H1 (cell line): ENCODE measurements around the gene KRT17. TPM values are rescaled to one million over a fixed set of nuclear protein-coding genes. Genes with fewer than 3 reads are reported as not detected.

Source experiments
- CTCF ChIA-PET: fragments of 300-600 bp; sonication (Branson Sonifier 250); formaldehyde crosslinking; loops from one replicate; lab custom pipeline; 2021; ENCODE audit not compliant: partially characterized antibody; lab: Charles Lee
- POLR2A ChIA-PET: fragments of 300-600 bp; sonication (Branson Sonifier 250); formaldehyde crosslinking; loops from one replicate; lab custom pipeline; 2021; ENCODE audit warnings: inconsistent platforms; ENCODE audit not compliant: partially characterized antibody; lab: Charles Lee
- DNase-seq, 2 experiments: peaks; one replicate each; pipeline versions ENCODE4 v3.0.0 to v3.0.0-alpha.2; 2010 to 2022; ENCODE audit warnings: low spot score in 2 of 2, low read depth in 1 of 2, mixed read lengths in 1 of 2
- FAIRE-seq: peaks from 2 replicates; lab custom pipeline; 2011; peaks lifted over from hg19 to GRCh38; lab: Jason Lieb, UNC
- H2AFZ ChIP-seq: 2 replicates; pipeline ENCODE4 v1.8.1; 2012; ENCODE audit warnings: low read length, inconsistent platforms
- H2AK5ac ChIP-seq: 2 replicates; pipeline ENCODE4 v1.6.1; 2013; ENCODE audit warnings: low read depth, low read length
- H2BK120ac ChIP-seq: replicated peaks from 2 replicates; pipeline ENCODE3; 2013; ENCODE audit warnings: low read depth, low read length, inconsistent platforms
- H2BK12ac ChIP-seq: 2 replicates; pipeline ENCODE4 v1.6.1; 2013; ENCODE audit warnings: low read depth, low read length
- H2BK15ac ChIP-seq: 2 replicates; pipeline ENCODE4 v1.6.1; 2013; ENCODE audit warnings: low read length
- H2BK20ac ChIP-seq: 2 replicates; pipeline ENCODE4 v1.6.1; 2013; ENCODE audit warnings: low read length
- H2BK5ac ChIP-seq: 2 replicates; pipeline ENCODE4 v1.6.1; 2013; ENCODE audit warnings: low read depth, low read length
- H3K14ac ChIP-seq: 2 replicates; pipeline ENCODE4 v1.6.1; 2013; ENCODE audit warnings: inconsistent platforms; ENCODE audit not compliant: insufficient read length
- H3K18ac ChIP-seq: 2 replicates; pipeline ENCODE4 v1.6.1; 2013; ENCODE audit warnings: low read length; ENCODE audit errors: extremely low read depth
- H3K23ac ChIP-seq: 2 replicates; pipeline ENCODE4 v1.6.1; 2013; ENCODE audit warnings: inconsistent platforms; ENCODE audit not compliant: insufficient read length
- H3K23me2 ChIP-seq: 2 replicates; pipeline ENCODE4 v1.6.1; 2013; ENCODE audit warnings: low read depth, low read length
- H3K27ac ChIP-seq: 2 replicates; pipeline ENCODE4 v1.6.1; 2011; ENCODE audit warnings: low read depth, low read length, inconsistent platforms
- H3K27me3 ChIP-seq, 4 experiments: replicated peaks in 1 of 4; 1 replicate in 1 of 4; 2 replicates in 3 of 4; pipeline versions ENCODE4 v1.6.1 to v1.8.1; 2011 to 2013; ENCODE audit warnings: low read length in 3 of 4, mild to moderate bottlenecking in 3 of 4, inconsistent platforms in 2 of 4, mixed read lengths in 2 of 4, moderate library complexity in 1 of 4; ENCODE audit not compliant: control insufficient read depth in 3 of 4, insufficient read depth in 3 of 4; ENCODE audit errors: extremely low read depth in 1 of 4
- H3K36me3 ChIP-seq, 4 experiments: 2 replicates each; pipeline versions ENCODE4 v1.6.1 to v1.8.1; 2011 to 2013; ENCODE audit warnings: mild to moderate bottlenecking in 4 of 4, low read length in 3 of 4, moderate library complexity in 2 of 4, control low read depth in 1 of 4, inconsistent platforms in 1 of 4; ENCODE audit not compliant: insufficient read depth in 4 of 4, control insufficient read depth in 2 of 4
- H3K4ac ChIP-seq: replicated peaks from 2 replicates; pipeline ENCODE3; 2013; ENCODE audit warnings: low read length, low read depth, mixed read lengths, inconsistent platforms; ENCODE audit not compliant: insufficient read length
- H3K4me1 ChIP-seq, 4 experiments: replicated peaks in 1 of 4; 1 replicate in 1 of 4; 2 replicates in 3 of 4; pipeline versions ENCODE4 v1.6.1 to v1.8.1; 2011 to 2013; ENCODE audit warnings: low read length in 3 of 4, inconsistent platforms in 2 of 4, mixed read lengths in 1 of 4; ENCODE audit not compliant: insufficient read depth in 4 of 4, control insufficient read depth in 3 of 4
- H3K4me2 ChIP-seq, 2 experiments: 2 replicates each; pipeline versions ENCODE4 v1.6.1 to v1.8.1; 2011 to 2013; ENCODE audit warnings: low read depth in 2 of 2, low read length in 2 of 2, control low read depth in 1 of 2, inconsistent platforms in 1 of 2, mild to moderate bottlenecking in 1 of 2; ENCODE audit not compliant: insufficient read depth in 1 of 2
- H3K4me3 ChIP-seq, 4 experiments: fragments of 200-600, 300-600 bp in 1 of 4; sonication (generic), shearing (Covaris generic), sonication (Bioruptor Twin) in 1 of 4; 2 replicates each; pipeline versions ENCODE4 v1.5.1 to v1.8.1; 2011 to 2016; ENCODE audit warnings: low read length in 4 of 4, low read depth in 3 of 4, control low read depth in 2 of 4, inconsistent platforms in 2 of 4, mild to moderate bottlenecking in 2 of 4, mixed read lengths in 1 of 4, moderate library complexity in 1 of 4; ENCODE audit not compliant: insufficient read depth in 2 of 4; ENCODE audit errors: extremely low read depth in 1 of 4
- H3K56ac ChIP-seq: replicated peaks from 2 replicates; pipeline ENCODE3; 2013; ENCODE audit warnings: low read depth, mild to moderate bottlenecking, mixed read lengths, low read length, inconsistent platforms; ENCODE audit not compliant: insufficient read length
- H3K79me1 ChIP-seq: 2 replicates; pipeline ENCODE4 v1.6.1; 2013; ENCODE audit warnings: low read depth, low read length, control low read depth
- H3K79me2 ChIP-seq, 2 experiments: 2 replicates each; pipeline versions ENCODE4 v1.6.1 to v1.8.1; 2012 to 2013; ENCODE audit warnings: low read length in 2 of 2, mild to moderate bottlenecking in 2 of 2, inconsistent platforms in 1 of 2; ENCODE audit not compliant: insufficient read depth in 2 of 2, control insufficient read depth in 1 of 2
- H3K9ac ChIP-seq, 4 experiments: replicated peaks in 1 of 4; 1 replicate in 1 of 4; 2 replicates in 3 of 4; pipeline versions ENCODE4 v1.6.1 to v1.8.1; 2011 to 2013; ENCODE audit warnings: low read depth in 3 of 4, low read length in 3 of 4, control low read depth in 2 of 4, mild to moderate bottlenecking in 2 of 4, moderate library complexity in 2 of 4, inconsistent platforms in 1 of 4; ENCODE audit errors: extremely low read depth in 1 of 4
- H3K9me3 ChIP-seq, 2 experiments: 2 replicates each; pipeline versions ENCODE4 v1.6.1 to v1.8.1; 2012 to 2013; ENCODE audit warnings: mild to moderate bottlenecking in 2 of 2, moderate library complexity in 2 of 2, control low read depth in 1 of 2, inconsistent platforms in 1 of 2, low read depth in 1 of 2, low read length in 1 of 2, mixed read lengths in 1 of 2; ENCODE audit not compliant: insufficient read depth in 2 of 2
- H4K20me1 ChIP-seq, 2 experiments: replicated peaks in 1 of 2; 2 replicates each; pipeline versions ENCODE3 to v1.8.1; 2011 to 2013; ENCODE audit warnings: inconsistent platforms in 2 of 2, low read length in 2 of 2, mild to moderate bottlenecking in 1 of 2; ENCODE audit not compliant: insufficient read depth in 2 of 2, control insufficient read depth in 1 of 2
- H4K5ac ChIP-seq: 2 replicates; pipeline ENCODE4 v1.6.1; 2013; ENCODE audit warnings: low read length, low read depth, mixed read lengths, inconsistent platforms; ENCODE audit not compliant: insufficient read length
- H4K8ac ChIP-seq: 2 replicates; pipeline ENCODE4 v1.8.0; 2013; ENCODE audit warnings: mild to moderate bottlenecking, moderate library complexity, low read length, inconsistent platforms; ENCODE audit not compliant: insufficient read depth; ENCODE audit errors: extremely low read depth
- H4K91ac ChIP-seq: replicated peaks from 2 replicates; pipeline ENCODE3; 2013; ENCODE audit warnings: low read length, mixed read lengths, inconsistent platforms; ENCODE audit not compliant: insufficient read length
- CBX8 ChIP-seq: fragments of 300-800, 300-1000 bp; sonication (generic); IDR thresholded peaks from 2 replicates; pipeline ENCODE4 v1.7.1; 2016; ENCODE audit warnings: low read depth, low read length, borderline replicate concordance
- GABPA ChIP-seq: IDR thresholded peaks from 2 replicates; pipeline ENCODE4 v1.6.1; 2011; ENCODE audit warnings: mild to moderate bottlenecking, low read length, moderate library complexity, borderline replicate concordance; ENCODE audit not compliant: insufficient read depth
- KDM4A ChIP-seq: IDR thresholded peaks from one replicate; pipeline ENCODE4 v1.7.1; 2012; ENCODE audit warnings: low read depth, mild to moderate bottlenecking, moderate library complexity, low read length, inconsistent platforms; ENCODE audit not compliant: severe bottlenecking
- NANOG ChIP-seq: IDR thresholded peaks from 2 replicates; pipeline ENCODE4 v1.6.1; 2011; ENCODE audit warnings: low read length, low read depth, mild to moderate bottlenecking, inconsistent platforms; ENCODE audit not compliant: insufficient read depth, poor library complexity, severe bottlenecking
- PHF8 ChIP-seq: fragments of 200-600 bp; sonication (generic); conservative IDR thresholded peaks from 2 replicates; pipeline ENCODE4 v1.7.1; 2012; ENCODE audit warnings: low read depth, mild to moderate bottlenecking, inconsistent platforms, low read length, moderate library complexity
- YY1 ChIP-seq: IDR thresholded peaks from 2 replicates; pipeline ENCODE4 v1.6.1; 2011; ENCODE audit warnings: low read depth, mild to moderate bottlenecking, low read length
- WGBS, 2 experiments: shearing (Covaris generic) in 1 of 2; methylation state at CpG; one replicate each; pipeline versions ENCODE4 v1.1.6 to v1.1.7; 2013 to 2015; ENCODE audit warnings: low lambda C conversion rate in 2 of 2, mixed read lengths in 2 of 2, inconsistent platforms in 1 of 2, low coverage in 1 of 2, missing lambda C conversion rate in 1 of 2; ENCODE audit not compliant: insufficient replicate concordance in 2 of 2, insufficient coverage in 1 of 2, insufficient read length in 1 of 2; ENCODE audit errors: extremely low coverage in 1 of 2, missing lambda C conversion rate in 1 of 2; 5-methylcytosine and 5-hydroxymethylcytosine counted together
- polyA plus RNA-seq, 7 experiments: library from polyadenylated mRNA; depleted of rRNA in 3 of 7; stranded (reverse) in 5 of 7; unstranded in 2 of 7; fragments of >200 nt in 5 of 7; fragments of 200-250 nt in 2 of 7; gene quantifications; 1 replicate in 5 of 7; 2 replicates in 1 of 7; 4 replicates in 1 of 7; pipeline versions ENCODE4 v1.2.1 to v1.2.3, GENCODE V29; 2011 to 2013; ENCODE audit warnings: missing spikeins in 2 of 7, mixed read lengths in 2 of 7
- total RNA-seq: library from RNA; stranded (reverse); fragmentation: NEBNext Ultra II Directional; extraction: Animal tissue kit (Norgen Biotek cat#: 25700); gene quantifications from 2 replicates; pipeline ENCODE4 v1.2.1, GENCODE V29; 2021

Gene KRT17
- total and polyA plus RNA-seq, 2 of the 8 experiments (the other 6 are each of a cell fraction or from before 2014, with no cell fraction given) = 0.50 to 0.95 TPM

- Histone ChIP-seq H3K4me3 (no peak overlapping the region), H3K4ac (no peak overlapping the region), H3K18ac (no peak overlapping the region), H3K36me3 (no peaks in the 10 kb centered on the region; a peak in 1 of 8 replicates), H4K20me1 (peaks cover 0 to 11% of the 10 kb centered on the region in 2 experiments), H2BK5ac (no peak overlapping the region), H3K56ac (no peak overlapping the region), H3K4me1 (peaks cover 0 to 14% (median 4%) of the 10 kb centered on the region in 4 experiments; a peak in 2 of 7 replicates), H3K14ac (no peak overlapping the region), H4K5ac (no peak overlapping the region), H3K23ac (no peak overlapping the region), H3K23me2 (peaks cover 12% of the 10 kb centered on the region; the same call in 1 of the 2 replicates), H3K9ac (no peak overlapping the region), H2BK12ac (no peak overlapping the region), H3K79me1 (no peaks in the 10 kb centered on the region), H2AFZ (no peak overlapping the region), H4K91ac (no peak overlapping the region), H3K27me3 (peaks cover 0 to 3% (median 0%) of the 10 kb centered on the region in 4 experiments; a peak in 1 of 7 replicates), H2AK5ac (no peak overlapping the region; the same call in 1 of the 2 replicates), H3K79me2 (no peaks in the 10 kb centered on the region), H4K8ac (no peak overlapping the region; the same call in 1 of the 2 replicates), H3K9me3 (no peaks in the 10 kb centered on the region), H2BK20ac (no peak overlapping the region), H2BK15ac (no peak overlapping the region), H3K4me2 (no peak overlapping the region), H2BK120ac (no peak overlapping the region), H3K27ac (no peak overlapping the region)
- WGBS, 2 experiments = 84% methylated on average over 12 of the region's 15 CpGs; no CpG with 5 or more reads in 1 of the 2 experiments
- POLR2A ChIA-PET = no interaction called here
- CTCF ChIA-PET = interaction anchor here (3.0 kb wide), 1 partner anchor 83 kb away, joined by 12 read pairs; no protein-coding TSS in a partner anchor
- DNase-seq = no peak
- FAIRE-seq = no peak
- no peak for TF ChIP-seq PHF8
- no peak for TF ChIP-seq YY1
- no peak for TF ChIP-seq NANOG
- no peak for TF ChIP-seq GABPA
- TF ChIP-seq CBX8 = no peak
- TF ChIP-seq KDM4A = no peak
Measured at GRCh38 chr17:41631898-41632285, 7.5 kb upstream of the KRT17 start.
